Thoracic aorta (tissue), 2 donors: ENCODE results near the gene FBLN5. TPM values are rescaled to one million over a fixed set of nuclear protein-coding genes. Genes with fewer than 3 reads are reported as not detected.

ENCODE experiments used
- ATAC-seq: fragments of 150-250 bp; one replicate; pipeline ENCODE4 v1.8.0; 2017; ENCODE audit warnings: low read depth; ENCODE audit not compliant: insufficient number of reproducible peaks, low FRiP score
- DNase-seq: peaks from one replicate; pipeline ENCODE4 v3.0.0-alpha.2; 2020; ENCODE audit warnings: low spot score
- H3K27ac ChIP-seq, 2 donors: fragments of 200-600 bp; sonication (generic); 1 replicate in 1 of 2; 2 replicates in 1 of 2; pipeline ENCODE4 v1.5.1; 2016; ENCODE audit warnings: mild to moderate bottlenecking in 2 of 2, moderate library complexity in 2 of 2
- H3K27me3 ChIP-seq: fragments of 200-600 bp; sonication (generic); replicated peaks from 2 replicates; pipeline ENCODE4 v1.6.0; 2016; ENCODE audit warnings: mild to moderate bottlenecking; ENCODE audit not compliant: insufficient read depth
- H3K36me3 ChIP-seq: fragments of 200-600 bp; sonication (generic); one replicate; pipeline ENCODE4 v1.5.1; 2016
- H3K4me1 ChIP-seq, 2 donors: fragments of 200-600 bp; sonication (generic); 1 replicate in 1 of 2; 2 replicates in 1 of 2; pipeline versions ENCODE4 v1.5.1 to v1.6.0; 2016; ENCODE audit warnings: low read depth in 2 of 2, mild to moderate bottlenecking in 1 of 2; ENCODE audit not compliant: control insufficient read depth in 1 of 2
- H3K4me3 ChIP-seq: fragments of 200-600 bp; sonication (generic); 2 replicates; pipeline ENCODE4 v1.5.1; 2016; ENCODE audit warnings: mild to moderate bottlenecking
- H3K9me3 ChIP-seq: fragments of 200-600 bp; sonication (generic); 2 replicates; pipeline ENCODE4 v1.5.1; 2016
- CTCF ChIP-seq: fragments of 200-600 bp; sonication (generic); IDR thresholded peaks from one replicate; pipeline ENCODE4 v1.5.1; 2019; ENCODE audit warnings: antibody characterized with exemption
- total RNA-seq, 2 donors: library from RNA; depleted of rRNA; stranded (reverse); fragments of >200 nt; gene quantifications; one replicate each; pipeline versions ENCODE4 v1.1.0 to v1.2.3, GENCODE V29; 2016

The FBLN5 gene
- total RNA-seq, 2 donors from 2014 or later: 824 to 1,103 TPM

- DNase-seq: no peak
- ATAC-seq: no peak
- Histone ChIP-seq H3K27ac (peak overlapping the region; percentile 72 to 85), H3K4me3 (no peak overlapping the region), H3K4me1 (peaks cover 53 to 81% of the 10 kb centered on the region in 2 donors), H3K27me3 (no peaks in the 10 kb centered on the region), H3K9me3 (no peaks in the 10 kb centered on the region), H3K36me3 (peaks cover 16% of the 10 kb centered on the region)
- TF ChIP-seq CTCF: no peak
These were observed 57.9 kb downstream of the FBLN5 start for GRCh38 chr14:91889477-91890211.

- Histone ChIP-seq H3K36me3 (peaks cover 18% of the 10 kb centered on the region), H3K4me1 (peaks cover 61 to 87% of the 10 kb centered on the region in 2 donors), H3K4me3 (no peak overlapping the region), H3K9me3 (no peaks in the 10 kb centered on the region), H3K27me3 (no peaks in the 10 kb centered on the region), H3K27ac (peak overlapping the region; percentile 72 to 85)
- peak; percentile 31 for ATAC-seq
- no peak for DNase-seq
- no peak for TF ChIP-seq CTCF
These were observed 58.6 kb downstream of the FBLN5 start for GRCh38 chr14:91888641-91889476.

- DNase-seq (no peak), ATAC-seq (no peak)
- H3K4me3 ChIP-seq: no peak overlapping the region
- no peaks in the 10 kb centered on the region for H3K9me3 ChIP-seq
- peak overlapping the region; percentile 64 to 71 for H3K27ac ChIP-seq
- peaks cover 57 to 84% of the 10 kb centered on the region in 2 donors for H3K4me1 ChIP-seq
- no peaks in the 10 kb centered on the region for H3K27me3 ChIP-seq
- TF ChIP-seq CTCF: no peak
- peaks cover 25% of the 10 kb centered on the region for H3K36me3 ChIP-seq
These were observed 60.5 kb downstream of the FBLN5 start for GRCh38 chr14:91886961-91887360.

- Histone ChIP-seq H3K36me3 (peaks cover 32% of the 10 kb centered on the region), H3K27ac (peak overlapping the region; percentile 64 to 71)
- no peak for DNase-seq
These were observed 61.7 kb downstream of the FBLN5 start for GRCh38 chr14:91885839-91886238.

More at GRCh38 chr14:91885839-91886238, 61.7 kb downstream of the FBLN5 start:
- H3K4me1 ChIP-seq: peaks cover 51 to 79% of the 10 kb centered on the region in 2 donors
- no peaks in the 10 kb centered on the region for H3K27me3 ChIP-seq
- no peaks in the 10 kb centered on the region for H3K9me3 ChIP-seq
- H3K4me3 ChIP-seq: no peak overlapping the region
- no peak for TF ChIP-seq CTCF
- no peak for ATAC-seq
